PFSK-1 (cell line): ENCODE data around the gene TBXAS1.

Source experiments
- FOXP2 ChIP-seq: optimal IDR thresholded peaks from 2 replicates; pipeline ENCODE3; 2011; ENCODE audit warnings: borderline replicate concordance, control low read depth, inconsistent platforms; ENCODE audit not compliant: insufficient read depth; ENCODE audit errors: extremely low read length, extremely low read depth
- POLR2AphosphoS5 ChIP-seq: IDR thresholded peaks from 2 replicates; pipeline ENCODE4 v1.6.1; 2012; ENCODE audit warnings: low read depth, mild to moderate bottlenecking, control low read depth, low read length, moderate library complexity
- SIN3A ChIP-seq: IDR thresholded peaks from 2 replicates; pipeline ENCODE4 v1.6.1; 2012; ENCODE audit warnings: mild to moderate bottlenecking, low read length, moderate library complexity, borderline replicate concordance; ENCODE audit not compliant: insufficient read depth
- TAF1 ChIP-seq: IDR thresholded peaks from 2 replicates; pipeline ENCODE4 v1.6.1; 2012; ENCODE audit warnings: low read length, control low read depth, borderline replicate concordance; ENCODE audit not compliant: insufficient read depth
- TF ChIP-seq, protein P1 (sequence below), 2 experiments: IDR thresholded peaks; 2 replicates each; pipeline versions ENCODE4 v1.6.1 to v1.8.0; 2011 to 2012; ENCODE audit warnings: low read depth in 2 of 2, low read length in 2 of 2, control low read depth in 1 of 2, inconsistent platforms in 1 of 2, mild to moderate bottlenecking in 1 of 2, moderate library complexity in 1 of 2; ENCODE audit not compliant: insufficient read depth in 1 of 2

TBXAS1 gene

DNA sequence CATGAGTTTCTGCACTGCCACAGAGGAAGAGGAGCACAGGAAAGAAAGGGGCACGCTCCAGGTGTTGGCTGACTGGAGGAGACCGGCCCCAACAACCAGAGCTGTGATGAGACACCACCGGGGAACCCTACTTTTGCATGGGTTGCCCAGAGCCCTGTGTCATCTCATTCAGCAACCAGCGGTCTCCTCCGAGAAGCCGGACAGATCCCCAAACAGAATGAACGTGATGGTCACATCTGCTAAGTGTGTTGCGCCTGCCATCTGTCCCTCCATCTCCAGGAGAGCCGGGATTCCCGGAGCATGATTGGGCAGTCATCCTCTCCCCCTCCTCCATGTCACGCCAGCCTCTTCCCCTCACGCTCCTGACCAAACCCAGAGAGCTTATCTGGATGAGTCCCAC is 210.8 kb downstream of the TBXAS1 start:
- TF ChIP-seq TAF1 (no peak), POLR2AphosphoS5 (no peak), FOXP2 (no peak), SIN3A (no peak)
- TF ChIP-seq, protein P1, sequence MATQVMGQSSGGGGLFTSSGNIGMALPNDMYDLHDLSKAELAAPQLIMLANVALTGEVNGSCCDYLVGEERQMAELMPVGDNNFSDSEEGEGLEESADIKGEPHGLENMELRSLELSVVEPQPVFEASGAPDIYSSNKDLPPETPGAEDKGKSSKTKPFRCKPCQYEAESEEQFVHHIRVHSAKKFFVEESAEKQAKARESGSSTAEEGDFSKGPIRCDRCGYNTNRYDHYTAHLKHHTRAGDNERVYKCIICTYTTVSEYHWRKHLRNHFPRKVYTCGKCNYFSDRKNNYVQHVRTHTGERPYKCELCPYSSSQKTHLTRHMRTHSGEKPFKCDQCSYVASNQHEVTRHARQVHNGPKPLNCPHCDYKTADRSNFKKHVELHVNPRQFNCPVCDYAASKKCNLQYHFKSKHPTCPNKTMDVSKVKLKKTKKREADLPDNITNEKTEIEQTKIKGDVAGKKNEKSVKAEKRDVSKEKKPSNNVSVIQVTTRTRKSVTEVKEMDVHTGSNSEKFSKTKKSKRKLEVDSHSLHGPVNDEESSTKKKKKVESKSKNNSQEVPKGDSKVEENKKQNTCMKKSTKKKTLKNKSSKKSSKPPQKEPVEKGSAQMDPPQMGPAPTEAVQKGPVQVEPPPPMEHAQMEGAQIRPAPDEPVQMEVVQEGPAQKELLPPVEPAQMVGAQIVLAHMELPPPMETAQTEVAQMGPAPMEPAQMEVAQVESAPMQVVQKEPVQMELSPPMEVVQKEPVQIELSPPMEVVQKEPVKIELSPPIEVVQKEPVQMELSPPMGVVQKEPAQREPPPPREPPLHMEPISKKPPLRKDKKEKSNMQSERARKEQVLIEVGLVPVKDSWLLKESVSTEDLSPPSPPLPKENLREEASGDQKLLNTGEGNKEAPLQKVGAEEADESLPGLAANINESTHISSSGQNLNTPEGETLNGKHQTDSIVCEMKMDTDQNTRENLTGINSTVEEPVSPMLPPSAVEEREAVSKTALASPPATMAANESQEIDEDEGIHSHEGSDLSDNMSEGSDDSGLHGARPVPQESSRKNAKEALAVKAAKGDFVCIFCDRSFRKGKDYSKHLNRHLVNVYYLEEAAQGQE (IDR thresholded peaks at IDR 0.05; ENCODE audit: insufficient read depth in 1 of 2, low read depth in 2 of 2, low read length in 2 of 2): no peak

DNA sequence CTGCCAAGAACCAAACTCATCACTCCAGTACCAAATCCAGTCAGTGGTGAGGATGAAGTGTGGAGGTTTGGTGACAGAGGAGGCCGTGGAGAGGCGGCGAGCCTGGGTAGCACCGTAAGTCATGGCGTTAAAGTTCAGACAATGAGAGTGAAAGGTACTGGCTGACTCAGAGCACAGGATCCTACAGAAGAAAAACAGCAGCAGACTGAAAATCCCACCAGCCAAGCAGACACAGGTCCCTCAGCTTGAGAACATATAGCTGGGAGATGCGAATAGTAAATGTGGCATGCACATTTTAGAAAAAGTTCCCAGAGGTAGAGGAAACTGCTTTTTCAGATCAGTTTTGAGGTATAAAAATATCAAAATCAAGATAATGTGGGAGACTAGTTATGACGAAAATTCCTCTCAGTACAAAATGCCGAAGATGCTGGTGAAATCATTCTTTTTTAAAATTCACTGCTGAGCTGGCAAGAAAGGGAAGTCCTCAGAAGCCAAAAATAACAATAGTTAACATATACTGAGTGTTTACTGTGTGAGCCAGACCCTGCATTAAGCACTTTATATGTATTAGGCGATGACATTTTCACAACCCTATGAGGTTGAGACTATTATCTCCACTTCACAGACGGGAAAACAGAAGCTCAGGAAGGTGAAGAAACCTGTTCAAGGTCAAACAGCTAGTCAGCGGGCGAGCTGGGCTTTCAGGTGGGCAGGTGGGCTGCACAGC is 212.8 kb downstream of the TBXAS1 start:
- TF ChIP-seq POLR2AphosphoS5 (no peak), FOXP2 (no peak), TAF1 (no peak), SIN3A (no peak)
- TF ChIP-seq, protein P1 (IDR thresholded peaks at IDR 0.05; ENCODE audit: insufficient read depth in 1 of 2, low read depth in 2 of 2, low read length in 2 of 2): no peak

DNA sequence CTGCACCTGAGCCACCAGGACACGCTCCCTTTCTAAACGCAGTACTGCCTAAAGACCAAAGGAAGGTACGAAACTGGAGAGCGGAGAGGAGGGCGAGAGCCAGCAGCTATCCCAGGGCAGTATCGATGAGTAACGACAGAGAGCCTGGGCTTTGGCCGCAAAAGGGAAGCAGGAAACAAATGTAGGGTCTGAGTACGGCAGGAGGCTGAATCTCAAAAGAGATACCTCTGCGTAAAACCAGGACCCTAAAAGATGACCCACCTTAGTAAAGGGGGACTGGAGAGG is 213.3 kb downstream of the TBXAS1 start:
- TF ChIP-seq, protein P1 (IDR thresholded peaks at IDR 0.05; ENCODE audit: insufficient read depth in 1 of 2, low read depth in 2 of 2, low read length in 2 of 2): no peak
- TF ChIP-seq SIN3A (no peak), FOXP2 (no peak), TAF1 (no peak), POLR2AphosphoS5 (no peak)

DNA sequence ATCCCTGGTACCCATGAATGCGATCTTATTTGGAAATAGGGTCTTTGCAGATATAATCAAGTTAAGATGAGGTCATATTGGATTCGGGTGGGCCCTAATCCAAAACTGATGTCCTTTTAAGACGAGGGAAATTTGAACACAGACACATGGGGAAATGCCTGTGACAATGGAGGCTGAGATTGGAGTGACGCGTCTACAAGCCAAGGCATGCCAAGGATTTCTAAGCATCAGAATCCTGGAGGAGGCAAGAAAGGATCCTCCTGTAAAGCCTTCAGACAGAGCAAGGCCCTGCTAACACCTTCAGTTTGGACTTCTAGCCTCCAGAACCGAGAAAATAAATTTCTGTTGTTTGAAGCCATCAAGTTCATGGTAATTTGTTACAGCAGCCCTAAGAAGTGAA is 215.2 kb downstream of the TBXAS1 start:
- TF ChIP-seq FOXP2 (no peak), SIN3A (no peak), TAF1 (no peak), POLR2AphosphoS5 (no peak)
- TF ChIP-seq, protein P1 (IDR thresholded peaks at IDR 0.05; ENCODE audit: insufficient read depth in 1 of 2, low read depth in 2 of 2, low read length in 2 of 2): no peak
